B cell (primary cell): ENCODE measurements around the gene AOAH. TPM values are rescaled to one million over a fixed set of nuclear protein-coding genes. Genes with fewer than 3 reads are reported as not detected.
"Not testable (repeated sequence)": the region's sequence is repeated elsewhere in the genome, so short reads cannot be mapped to it uniquely, and the experiment has no call there.

Experiments
- ATAC-seq: fragments of 200-7000 bp; cut with Tn5 transposase; one replicate; pipeline ENCODE4 v1.10.0; 2021; ENCODE audit warnings: low read depth, mild to moderate bottlenecking, moderate number of reproducible peaks, moderate library complexity
- CTCF ChIA-PET: fragments of 350-600 bp; sonication (Branson Sonifier 250); formaldehyde crosslinking; loops from one replicate; lab custom pipeline; 2021; ENCODE audit warnings: antibody characterized with exemption, inconsistent platforms; lab: Charles Lee
- POLR2A ChIA-PET: fragments of 350-600 bp; sonication (Branson Sonifier 250); formaldehyde crosslinking; loops from one replicate; lab custom pipeline; 2021; ENCODE audit warnings: antibody characterized with exemption; lab: Charles Lee
- DNase-seq: peaks from one replicate; pipeline ENCODE4 v3.0.0; 2013
- H2AFZ ChIP-seq: 2 replicates; pipeline ENCODE4 v1.6.1; 2012; ENCODE audit warnings: mild to moderate bottlenecking, low read depth, low read length; ENCODE audit not compliant: insufficient read depth, poor library complexity, severe bottlenecking
- H3K27ac ChIP-seq, 2 donors: 1 replicate in 1 of 2; 2 replicates in 1 of 2; pipeline ENCODE4 v1.5.1; 2012 to 2013; ENCODE audit warnings: low read length in 2 of 2, mild to moderate bottlenecking in 2 of 2, moderate library complexity in 1 of 2
- H3K27me3 ChIP-seq, 4 experiments: fragments of 200-600 bp in 1 of 4; sonication (generic) in 1 of 4; replicated peaks in 1 of 4; 1 replicate in 2 of 4; 2 replicates in 2 of 4; pipeline versions ENCODE4 v1.6.1 to v1.7.0; 2013 to 2016; ENCODE audit warnings: low read length in 3 of 4, mild to moderate bottlenecking in 2 of 4, mixed read lengths in 1 of 4, moderate library complexity in 1 of 4; ENCODE audit not compliant: insufficient read depth in 4 of 4, control insufficient read depth in 3 of 4; ENCODE audit errors: control extremely low read depth in 1 of 4
- H3K36me3 ChIP-seq, 2 experiments: replicated peaks in 1 of 2; 1 replicate in 1 of 2; 2 replicates in 1 of 2; pipeline versions ENCODE4 v1.6.1 to v1.7.1; 2013; ENCODE audit warnings: low read length in 1 of 2; ENCODE audit not compliant: insufficient read depth in 2 of 2, control insufficient read depth in 1 of 2; ENCODE audit errors: control extremely low read depth in 1 of 2, extremely low read depth in 1 of 2
- H3K4me1 ChIP-seq, 2 donors: fragments of 200-600 bp in 1 of 2; sonication (generic) in 1 of 2; 1 replicate in 1 of 2; 2 replicates in 1 of 2; pipeline versions ENCODE4 v1.5.1 to v1.6.1; 2013 to 2017; ENCODE audit warnings: low read length in 2 of 2; ENCODE audit not compliant: control insufficient read depth in 2 of 2, insufficient read depth in 2 of 2
- H3K4me2 ChIP-seq: replicated peaks from 2 replicates; pipeline ENCODE3; 2012; ENCODE audit warnings: mild to moderate bottlenecking, low read depth, low read length; ENCODE audit not compliant: poor library complexity, severe bottlenecking
- H3K4me3 ChIP-seq, 5 experiments: fragments of 200-600 bp in 1 of 5; sonication (generic) in 1 of 5; 1 replicate in 3 of 5; 2 replicates in 2 of 5; pipeline versions ENCODE4 v1.5.1 to v1.7.0; 2011 to 2016; ENCODE audit warnings: low read length in 4 of 5, mild to moderate bottlenecking in 4 of 5, low read depth in 2 of 5, control low read depth in 1 of 5, moderate library complexity in 1 of 5; ENCODE audit not compliant: insufficient read depth in 1 of 5; ENCODE audit errors: control extremely low read depth in 1 of 5, extremely low read depth in 1 of 5
- H3K79me2 ChIP-seq: fragments of 200-600 bp; sonication (generic); one replicate; pipeline ENCODE4 v1.6.0; 2016; ENCODE audit warnings: low read length; ENCODE audit not compliant: control insufficient read depth, insufficient read depth
- H3K9ac ChIP-seq: fragments of 200-600 bp; sonication (generic); 2 replicates; pipeline ENCODE4 v1.6.1; 2017; ENCODE audit warnings: mild to moderate bottlenecking, low read length, moderate library complexity
- H3K9me3 ChIP-seq, 3 donors: one replicate each; pipeline versions ENCODE4 v1.6.1 to v1.7.1; 2013; ENCODE audit warnings: low read length in 2 of 3; ENCODE audit not compliant: control insufficient read depth in 2 of 3, insufficient read depth in 1 of 3; ENCODE audit errors: control extremely low read depth in 1 of 3
- H4K20me1 ChIP-seq: 2 replicates; pipeline ENCODE4 v1.6.0; 2012; ENCODE audit warnings: mild to moderate bottlenecking, low read length; ENCODE audit not compliant: insufficient read depth, control insufficient read depth, poor library complexity, severe bottlenecking
- H3K27ac Mint-ChIP-seq: one replicate; pipeline ENCODE4 v1.8.0; 2021; ENCODE audit warnings: mixed read lengths
- H3K27me3 Mint-ChIP-seq: one replicate; pipeline ENCODE4 v1.8.0; 2021; ENCODE audit warnings: mixed read lengths
- H3K4me1 Mint-ChIP-seq: one replicate; pipeline ENCODE4 v1.8.0; 2021; ENCODE audit warnings: mixed read lengths
- H3K4me3 Mint-ChIP-seq: one replicate; pipeline ENCODE4 v1.8.0; 2021; ENCODE audit warnings: mixed read lengths
- H3K9me3 Mint-ChIP-seq: one replicate; pipeline ENCODE4 v1.8.0; 2022; ENCODE audit warnings: mixed read lengths; ENCODE audit not compliant: insufficient read depth
- EZH2 ChIP-seq: IDR thresholded peaks from 2 replicates; pipeline ENCODE4 v1.6.1; 2012; ENCODE audit warnings: borderline replicate concordance, low read depth, mild to moderate bottlenecking, moderate library complexity, low read length; ENCODE audit not compliant: insufficient read depth, poor library complexity, severe bottlenecking
- WGBS: methylation state at CpG from one replicate; pipeline ENCODE4 v1.1.5; 2013; ENCODE audit warnings: missing lambda C conversion rate; ENCODE audit not compliant: insufficient coverage; 5-methylcytosine and 5-hydroxymethylcytosine counted together
- intact Hi-C: fragments of 100-400 bp; cut with micrococcal nuclease; formaldehyde crosslinking; loops from one replicate; pipeline ENCODE4 v1.10.0; 2022
- polyA plus RNA-seq: library from polyadenylated mRNA; depleted of rRNA; stranded (reverse); fragments of >200 nt; gene quantifications from 2 replicates; pipeline ENCODE4 v1.2.3, GENCODE V29; 2012
- total RNA-seq, 2 donors: library from RNA; stranded (reverse); fragments of 120-200 nt in 1 of 2; gene quantifications; 1 replicate in 1 of 2; 2 replicates in 1 of 2; pipeline versions ENCODE4 v1.2.3 to v1.2.4, GENCODE V29; 2013 to 2022
- TF ChIP-seq, protein P1 (sequence below): fragments of 200-600 bp; IDR thresholded peaks from one replicate; pipeline ENCODE4 v1.8.0; 2022; ENCODE audit warnings: antibody characterized with exemption, mild to moderate bottlenecking

The AOAH gene
- total and polyA plus RNA-seq, 2 donors (not counting 1 experiment from before 2014, with no cell fraction given) = 2.6 to 5.0 TPM

DNA sequence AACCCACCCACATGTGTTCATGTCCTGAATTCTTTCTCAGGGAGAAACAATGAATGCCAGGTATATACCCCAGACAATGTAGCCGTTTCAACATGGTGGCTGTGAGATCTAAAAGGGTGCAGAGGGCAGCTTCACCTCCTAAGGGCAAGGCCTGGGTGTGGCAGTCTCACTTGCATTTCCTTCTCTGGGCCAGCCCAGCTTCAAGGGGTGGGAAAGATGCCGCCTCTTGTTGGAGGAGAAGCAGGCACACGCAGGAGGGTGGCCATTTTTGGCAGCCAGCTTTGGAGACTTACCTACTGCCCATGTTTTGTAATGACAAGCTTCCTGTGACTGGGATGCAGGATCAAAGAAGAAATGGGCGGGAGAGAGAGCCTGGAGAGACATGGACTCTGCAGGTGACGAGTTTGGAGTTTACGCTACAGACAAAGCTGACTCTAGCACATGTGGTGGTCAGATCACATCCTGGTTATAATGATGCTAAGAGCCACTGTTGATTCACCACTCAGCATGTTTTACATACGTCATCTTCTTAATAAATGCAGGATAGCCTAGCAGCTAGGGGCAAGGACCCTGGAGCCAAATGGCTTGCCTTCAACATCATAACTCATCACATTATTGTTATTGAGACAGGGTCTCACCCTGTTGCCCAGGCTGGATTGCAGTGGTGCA lies 218.0 kb downstream of the AOAH start:
- Mint-ChIP-seq H3K27ac (no peak overlapping the region), H3K4me3 (no peak overlapping the region), H3K9me3 (peaks cover 3% of the 10 kb centered on the region), H3K4me1 (no peaks in the 10 kb centered on the region), H3K27me3 (peaks cover 7% of the 10 kb centered on the region)
- ChIA-PET CTCF (no interaction called here), POLR2A (no interaction called here)
- H3K27me3 ChIP-seq = no peaks in the 10 kb centered on the region
- H2AFZ ChIP-seq = no peak overlapping the region
- no peaks in the 10 kb centered on the region for H3K4me1 ChIP-seq
- no peaks in the 10 kb centered on the region for H3K36me3 ChIP-seq
- peaks cover 0 to 8% (median 0%) of the 10 kb centered on the region in 3 donors for H3K9me3 ChIP-seq
- no peak overlapping the region for H3K4me3 ChIP-seq
- DNase-seq (no peak), ATAC-seq (no peak)
- TF ChIP-seq, protein P1, sequence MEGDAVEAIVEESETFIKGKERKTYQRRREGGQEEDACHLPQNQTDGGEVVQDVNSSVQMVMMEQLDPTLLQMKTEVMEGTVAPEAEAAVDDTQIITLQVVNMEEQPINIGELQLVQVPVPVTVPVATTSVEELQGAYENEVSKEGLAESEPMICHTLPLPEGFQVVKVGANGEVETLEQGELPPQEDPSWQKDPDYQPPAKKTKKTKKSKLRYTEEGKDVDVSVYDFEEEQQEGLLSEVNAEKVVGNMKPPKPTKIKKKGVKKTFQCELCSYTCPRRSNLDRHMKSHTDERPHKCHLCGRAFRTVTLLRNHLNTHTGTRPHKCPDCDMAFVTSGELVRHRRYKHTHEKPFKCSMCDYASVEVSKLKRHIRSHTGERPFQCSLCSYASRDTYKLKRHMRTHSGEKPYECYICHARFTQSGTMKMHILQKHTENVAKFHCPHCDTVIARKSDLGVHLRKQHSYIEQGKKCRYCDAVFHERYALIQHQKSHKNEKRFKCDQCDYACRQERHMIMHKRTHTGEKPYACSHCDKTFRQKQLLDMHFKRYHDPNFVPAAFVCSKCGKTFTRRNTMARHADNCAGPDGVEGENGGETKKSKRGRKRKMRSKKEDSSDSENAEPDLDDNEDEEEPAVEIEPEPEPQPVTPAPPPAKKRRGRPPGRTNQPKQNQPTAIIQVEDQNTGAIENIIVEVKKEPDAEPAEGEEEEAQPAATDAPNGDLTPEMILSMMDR = no peak
- TF ChIP-seq EZH2 = no peak
- WGBS = 92% methylated on average over 6 of the region's 7 CpGs
- no peaks in the 10 kb centered on the region for H4K20me1 ChIP-seq
- no peak overlapping the region for H3K9ac ChIP-seq
- H3K79me2 ChIP-seq = no peaks in the 10 kb centered on the region
- intact Hi-C loops = no loop called here
- no peak overlapping the region for H3K27ac ChIP-seq
- no peak overlapping the region for H3K4me2 ChIP-seq

DNA sequence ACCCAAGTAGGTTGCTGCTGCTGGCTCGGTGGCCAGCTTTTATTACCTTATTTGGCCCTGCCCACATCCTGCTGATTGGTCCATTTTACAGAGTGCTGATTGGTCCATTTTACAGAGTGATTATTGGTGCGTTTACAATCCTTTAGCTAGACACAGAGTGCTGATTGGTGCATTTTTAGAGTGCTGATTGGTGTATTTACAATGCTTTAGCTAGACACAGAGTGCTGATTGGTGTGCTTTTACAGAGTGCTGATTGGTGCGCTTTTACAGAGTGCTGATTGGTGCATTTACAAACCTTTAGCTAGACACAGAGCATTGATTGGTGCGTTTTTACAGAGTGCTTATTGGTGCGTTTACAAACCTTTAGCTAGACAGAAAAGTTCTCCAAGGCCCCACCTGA lies 219.7 kb downstream of the AOAH start:
- CTCF ChIA-PET = interaction anchor here (0.8 kb wide), 1 partner anchor 17 kb away, joined by 3 read pairs; no protein-coding TSS in a partner anchor

DNA sequence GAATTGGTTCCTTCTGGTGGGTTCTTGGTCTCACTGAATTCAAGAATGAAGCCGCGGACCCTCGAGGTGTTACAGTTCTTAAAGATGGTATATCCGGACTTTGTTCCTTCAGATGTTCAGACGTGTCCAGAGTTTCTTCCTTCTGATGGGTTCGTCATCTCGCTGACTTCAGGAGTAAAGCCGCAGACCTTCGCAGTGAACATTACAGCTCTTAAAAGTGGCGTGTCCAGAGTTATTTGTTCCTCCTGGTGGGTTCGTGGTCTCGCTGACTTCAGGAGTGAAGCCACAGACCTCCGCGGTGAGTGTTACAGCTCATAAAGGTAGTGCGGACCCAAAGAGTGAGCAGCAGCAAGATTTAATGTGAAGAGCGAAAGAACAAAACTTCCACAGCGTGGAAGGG lies 220.1 kb downstream of the AOAH start:
- CTCF ChIA-PET, H3K79me2 ChIP-seq, DNase-seq, H3K4me2 ChIP-seq, H3K36me3 ChIP-seq, ATAC-seq, H2AFZ ChIP-seq, H3K27me3 Mint-ChIP-seq, H3K9me3 ChIP-seq, H3K27ac Mint-ChIP-seq, H3K4me3 Mint-ChIP-seq, H3K9me3 Mint-ChIP-seq, H3K4me3 ChIP-seq, intact Hi-C loops, H4K20me1 ChIP-seq, H3K9ac ChIP-seq, POLR2A ChIA-PET, H3K4me1 Mint-ChIP-seq, H3K27me3 ChIP-seq, H3K27ac ChIP-seq, H3K4me1 ChIP-seq: not testable (repeated sequence)
- WGBS = over 99% methylated on average over 17 of the region's 17 CpGs

More for the DNA sequence above, 219.7 kb downstream of the AOAH start:
- H4K20me1 ChIP-seq, ATAC-seq, DNase-seq, POLR2A ChIA-PET, H3K27ac Mint-ChIP-seq, H3K27me3 Mint-ChIP-seq, H3K4me3 Mint-ChIP-seq, H3K9me3 ChIP-seq, H3K79me2 ChIP-seq, H3K4me1 Mint-ChIP-seq, H2AFZ ChIP-seq, H3K9ac ChIP-seq, intact Hi-C loops, H3K4me3 ChIP-seq, H3K27me3 ChIP-seq, H3K9me3 Mint-ChIP-seq, H3K4me2 ChIP-seq, H3K27ac ChIP-seq, H3K4me1 ChIP-seq, H3K36me3 ChIP-seq: not testable (repeated sequence)
- 93% methylated on average over 4 of the region's 5 CpGs for WGBS
